K562 (cell line): ENCODE measurements around the gene IL17RC. TPM values are rescaled to one million over a fixed set of nuclear protein-coding genes. Genes with fewer than 3 reads are reported as not detected.

Experiments used
- ATAC-seq: fragments of 200-7000 bp; cut with Tn5 transposase; 3 replicates; pipeline ENCODE4 v1.9.1; 2020; ENCODE audit warnings: moderate library complexity
- BruUV-seq: library from RNA; stranded (reverse); fragments of 400-500 nt; replicated peaks from 2 replicates; lab custom pipeline; 2021; lab: Mats Ljungman, UMichigan
- CTCF ChIA-PET: fragments of 300-600 bp; formaldehyde crosslinking; extraction: SDS; loops from one replicate; lab custom pipeline; 2021; ENCODE audit warnings: low intra/inter-chr PET ratio; lab: Yijun Ruan, JAX
- POLR2A ChIA-PET: fragments of 300-600, 350-650 bp; sonication (Branson Sonifier 250); formaldehyde crosslinking; extraction: SDS; loops from one replicate; lab custom pipeline; 2021; ENCODE audit warnings: antibody characterized with exemption, inconsistent platforms; lab: Yijun Ruan, JAX
- DNase-seq, 4 experiments: peaks; one replicate each; pipeline versions ENCODE4 v3.0.0 to v3.0.0-alpha.2; 2011 to 2018; ENCODE audit warnings: low spot score in 3 of 4, mixed read lengths in 3 of 4; ENCODE audit errors: extremely low read depth in 1 of 4
- FAIRE-seq: peaks from 2 replicates; lab custom pipeline; 2011; peaks lifted over from hg19 to GRCh38; lab: Jason Lieb, UNC
- H2AFZ ChIP-seq: 2 replicates; pipeline ENCODE4 v1.6.0; 2011; ENCODE audit warnings: low read depth, low read length, control low read depth, inconsistent platforms
- H3K27ac ChIP-seq: fragments of 200-600 bp; 3 replicates; pipeline ENCODE4 v1.8.0; 2011; ENCODE audit warnings: low read depth, mild to moderate bottlenecking, control low read depth, inconsistent platforms, low read length, moderate library complexity, mixed read lengths; ENCODE audit errors: extremely low read depth
- H3K27me3 ChIP-seq, 2 experiments: fragments of 300-600 bp in 1 of 2; 2 replicates in 1 of 2; 3 replicates in 1 of 2; pipeline versions ENCODE4 v1.6.0 to v1.8.0; 2011; ENCODE audit warnings: inconsistent platforms in 2 of 2, low read length in 2 of 2, mild to moderate bottlenecking in 1 of 2, mixed read lengths in 1 of 2, moderate library complexity in 1 of 2; ENCODE audit not compliant: control insufficient read depth in 2 of 2, insufficient read depth in 2 of 2
- H3K36me3 ChIP-seq: fragments of 300-600 bp; 3 replicates; pipeline ENCODE4 v1.8.0; 2011; ENCODE audit warnings: mild to moderate bottlenecking, low read length, inconsistent platforms; ENCODE audit not compliant: control insufficient read depth, insufficient read depth
- H3K4me1 ChIP-seq, 2 experiments: fragments of 200-600 bp in 1 of 2; replicated peaks in 1 of 2; 2 replicates in 1 of 2; 3 replicates in 1 of 2; pipeline versions ENCODE4 v1.5.1 to v1.8.0; 2011; ENCODE audit warnings: inconsistent platforms in 2 of 2, low read length in 2 of 2, mild to moderate bottlenecking in 1 of 2, mixed read lengths in 1 of 2, moderate library complexity in 1 of 2; ENCODE audit not compliant: control insufficient read depth in 2 of 2, insufficient read depth in 2 of 2
- H3K4me2 ChIP-seq: 2 replicates; pipeline ENCODE4 v1.6.1; 2011; ENCODE audit warnings: low read length, control low read depth, inconsistent platforms, mixed read lengths; ENCODE audit not compliant: insufficient read depth
- H3K4me3 ChIP-seq: fragments of 200-600 bp; sonication (generic), shearing (Covaris generic); 2 replicates; pipeline ENCODE4 v1.5.1; 2016; ENCODE audit warnings: control low read depth, inconsistent platforms
- H3K79me2 ChIP-seq: fragments of 200-600 bp; 3 replicates; pipeline ENCODE4 v1.8.0; 2011; ENCODE audit warnings: low read length, inconsistent platforms; ENCODE audit not compliant: control insufficient read depth, insufficient read depth
- H3K9ac ChIP-seq, 2 experiments: 2 replicates each; pipeline versions ENCODE4 v1.6.0 to v1.6.1; 2011; ENCODE audit warnings: low read depth in 2 of 2, low read length in 2 of 2, control low read depth in 1 of 2, inconsistent platforms in 1 of 2, mild to moderate bottlenecking in 1 of 2, mixed read lengths in 1 of 2; ENCODE audit not compliant: insufficient read depth in 1 of 2
- H3K9me1 ChIP-seq: one replicate; pipeline ENCODE4 v1.6.0; 2011; ENCODE audit warnings: inconsistent platforms, mild to moderate bottlenecking, low read length, moderate library complexity; ENCODE audit not compliant: control insufficient read depth, insufficient read depth
- H3K9me3 ChIP-seq: replicated peaks from 2 replicates; pipeline ENCODE4 v1.5.1; 2011; ENCODE audit warnings: low read depth, low read length, inconsistent platforms; ENCODE audit not compliant: control insufficient read depth, insufficient read depth
- H4K20me1 ChIP-seq: replicated peaks from 2 replicates; pipeline ENCODE4 v1.6.1; 2011; ENCODE audit warnings: low read length, inconsistent platforms, mixed read lengths; ENCODE audit not compliant: control insufficient read depth, insufficient read depth
- GTF3C2 ChIP-seq: IDR thresholded peaks from 3 replicates; pipeline ENCODE4 v1.6.1; 2011; ENCODE audit warnings: borderline replicate concordance, mild to moderate bottlenecking, moderate library complexity; ENCODE audit not compliant: insufficient read length; ENCODE audit errors: extremely low read depth
- KAT8 ChIP-seq: fragments of 450-650 bp; IDR thresholded peaks from 2 replicates; pipeline ENCODE4 v1.6.1; 2016; ENCODE audit warnings: low read depth, mild to moderate bottlenecking
- L3MBTL2 ChIP-seq: fragments of 450-650 bp; IDR thresholded peaks from 2 replicates; pipeline ENCODE4 v1.6.1; 2016; ENCODE audit warnings: mild to moderate bottlenecking, moderate library complexity
- MIER1 ChIP-seq: fragments of 450-650 bp; IDR thresholded peaks from 2 replicates; pipeline ENCODE4 v1.6.1; 2016; ENCODE audit warnings: antibody characterized with exemption, mild to moderate bottlenecking, low read depth
- NFRKB ChIP-seq: fragments of 450-650 bp; IDR thresholded peaks from 2 replicates; pipeline ENCODE4 v1.6.1; 2016; ENCODE audit warnings: low read depth
- PRDM10 ChIP-seq: fragments of 450-650 bp; IDR thresholded peaks from 2 replicates; pipeline ENCODE4 v1.6.1; 2018; ENCODE audit not compliant: partially characterized antibody
- RBFOX2 ChIP-seq: fragments of 200-400 bp; formaldehyde crosslinking; IDR thresholded peaks from 2 replicates; pipeline ENCODE4 v1.6.1; 2017; ENCODE audit warnings: low read depth, mild to moderate bottlenecking, low read length, moderate library complexity
- TEAD2 ChIP-seq: fragments of 450-650 bp; IDR thresholded peaks from 2 replicates; pipeline ENCODE4 v1.6.1; 2016; ENCODE audit warnings: missing genetic modification characterization, control low read depth, missing compliant biosample characterization
- TGIF2 ChIP-seq: sonication (generic); formaldehyde crosslinking; IDR thresholded peaks from 2 replicates; pipeline ENCODE4 v1.8.1; 2022; ENCODE audit warnings: mild to moderate bottlenecking, missing genetic modification reagents, moderate library complexity
- TRIM28 ChIP-seq: fragments of 450-650 bp; IDR thresholded peaks from 2 replicates; pipeline ENCODE4 v1.6.1; 2017
- U2AF1 ChIP-seq: fragments of 200-400 bp; formaldehyde crosslinking; optimal IDR thresholded peaks from 2 replicates; pipeline ENCODE3; 2017; ENCODE audit warnings: mild to moderate bottlenecking, low read depth, low read length, moderate library complexity
- ZNF395 ChIP-seq: fragments of 200-800 bp; sonication (Bioruptor generic); IDR thresholded peaks from 2 replicates; pipeline ENCODE4 v1.6.1; 2017; ENCODE audit warnings: missing genetic modification characterization, missing compliant biosample characterization
- ZNF764 ChIP-seq: fragments of 250-450 bp; sonication (Bioruptor Pico); IDR thresholded peaks from 2 replicates; pipeline ENCODE4 v1.4.0; 2020; ENCODE audit warnings: low read depth, mild to moderate bottlenecking, moderate library complexity
- WGBS: fragments of 100-300 bp; shearing (Covaris generic); methylation state at CpG from one replicate; pipeline ENCODE4 v1.1.6; 2016; ENCODE audit warnings: low coverage, mixed read lengths; ENCODE audit not compliant: insufficient coverage; ENCODE audit errors: missing lambda C conversion rate; 5-methylcytosine and 5-hydroxymethylcytosine counted together
- in situ Hi-C: fragments of 300-500 bp; cut with MboI; formaldehyde crosslinking; loops from 4 replicates; pipeline ENCODE4 v1.15.0; 2018; ENCODE audit warnings: inconsistent platforms, mixed read lengths
- intact Hi-C: fragments of 100-400 bp; cut with micrococcal nuclease; formaldehyde crosslinking; loops from 2 replicates; pipeline ENCODE4 v1.14.2; 2022
- polyA plus RNA-seq, 8 experiments: library from polyadenylated mRNA; depleted of rRNA in 4 of 8; stranded (reverse) in 5 of 8; unstranded in 3 of 8; fragments of >200 nt; fragmentation: Nextera tagmentation in 2 of 8; fragmentation: Illumina TruSeq in 1 of 8; extraction: Ambion mirVana in 2 of 8; extraction: Trizol in 1 of 8; gene quantifications; 2 replicates each; pipeline versions ENCODE4 v1.2.1 to v1.2.3, GENCODE V29; 2011 to 2014; ENCODE audit warnings: inconsistent platforms in 1 of 8, missing spikeins in 1 of 8
- total RNA-seq, 7 experiments: library from RNA; depleted of rRNA in 6 of 7; stranded (reverse); fragments of >200 nt in 6 of 7; fragmentation: Illumina TruSeq in 2 of 7; extraction: Trizol in 2 of 7; gene quantifications; 2 replicates each; pipeline versions ENCODE4 v1.2.1 to v1.2.3, GENCODE V29; 2011 to 2021; ENCODE audit warnings: low replicate concordance in 1 of 7

IL17RC gene
- total and polyA plus RNA-seq, 9 of the 15 experiments (the other 6 are each of a cell fraction or from before 2014, with no cell fraction given): 0.15 to 11.4 (median 7.1) TPM; not detected in 1

- Histone ChIP-seq H3K27me3 (no peaks in the 10 kb centered on the region), H2AFZ (peak overlapping the region; percentile 75), H4K20me1 (no peaks in the 10 kb centered on the region), H3K9me3 (no peaks in the 10 kb centered on the region), H3K36me3 (no peaks in the 10 kb centered on the region), H3K4me1 (peaks cover 30 to 49% of the 10 kb centered on the region in 2 experiments), H3K9ac (peak overlapping the region; percentile 31 to 76; a peak in 3 of 4 replicates), H3K4me2 (peak overlapping the region; percentile 39; the same call in 1 of the 2 replicates), H3K79me2 (no peaks in the 10 kb centered on the region), H3K9me1 (peaks cover 3% of the 10 kb centered on the region), H3K4me3 (no peak overlapping the region), H3K27ac (peak overlapping the region; percentile 36; the same call in 2 of the 3 replicates)
- no peak for DNase-seq
- intact Hi-C loops: loop anchor here (5.0 kb wide), 1 partner anchor 53 kb away; no protein-coding TSS in a partner anchor
- in situ Hi-C loops: no loop called here
- POLR2A ChIA-PET: interaction anchor here (0.5 to 1.9 kb wide), 7 partner anchors 8 to 99 kb away, joined by 3 to 6 read pairs (median 4); no protein-coding TSS in a partner anchor
- CTCF ChIA-PET: no interaction called here
- FAIRE-seq: no peak
- WGBS: 78% methylated on average over 53 of the region's 99 CpGs
- BruUV-seq: no TSS peak
- ATAC-seq: no peak
- TF ChIP-seq NFRKB (no peak), U2AF1 (no peak), KAT8 (no peak), L3MBTL2 (peak; percentile 30; the same call in 1 of the 2 replicates), TEAD2 (tag) (no peak), PRDM10 (no peak), TGIF2 (no peak), ZNF764 (CRISPR knock-in tag) (no peak), GTF3C2 (no peak), MIER1 (no peak), TRIM28 (no peak), ZNF395 (CRISPR knock-in tag) (no peak), RBFOX2 (peak; percentile 56; the same call in 1 of the 2 replicates)
Observed at GRCh38 chr3:9915254-9916141, 1.4 kb upstream of the IL17RC start.
